ENCODE results near the gene CCL11.

- TF ChIP-seq POLR2AphosphoS5 (IDR thresholded peaks at IDR 0.05; ENCODE audit: low read depth): no peak
- TF ChIP-seq CTCF (conservative IDR thresholded peaks at IDR 0.05; ENCODE audit: low read depth in 2 of 2): no peak
- no peak for TF ChIP-seq EZH2 (IDR thresholded peaks at IDR 0.05; ENCODE audit: low read depth, unreplicated experiment)
- no peak for TF ChIP-seq ZNF114 (CRISPR knock-in tag; IDR thresholded peaks at IDR 0.05)
- no peak for TF ChIP-seq STAT1 (IDR thresholded peaks at IDR 0.05; ENCODE audit: unreplicated experiment)
- no peak for TF ChIP-seq CREB1 (CRISPR knock-in tag; IDR thresholded peaks at IDR 0.05; ENCODE audit: low read depth)
- no peak for TF ChIP-seq EZH2phosphoT487 (IDR thresholded peaks at IDR 0.05; ENCODE audit: unreplicated experiment)
- no peak for TF ChIP-seq ZNF462 (CRISPR knock-in tag; IDR thresholded peaks at IDR 0.05)
- TF ChIP-seq REST (IDR thresholded peaks at IDR 0.05; ENCODE audit: unreplicated experiment): no peak
These were observed 30.2 kb upstream of the CCL11 start for GRCh38 chr17:34255381-34255732.
